GM12873 (cell line): ENCODE data around the gene ADARB1.

Source experiments
- TF ChIP-seq, protein P1 (sequence below): IDR thresholded peaks from 2 replicates; pipeline ENCODE4 v1.5.1; 2012; ENCODE audit warnings: low read depth, mild to moderate bottlenecking, moderate library complexity, low read length, control low read depth; ENCODE audit not compliant: insufficient read depth; ENCODE audit errors: missing control alignments

ADARB1 gene

DNA sequence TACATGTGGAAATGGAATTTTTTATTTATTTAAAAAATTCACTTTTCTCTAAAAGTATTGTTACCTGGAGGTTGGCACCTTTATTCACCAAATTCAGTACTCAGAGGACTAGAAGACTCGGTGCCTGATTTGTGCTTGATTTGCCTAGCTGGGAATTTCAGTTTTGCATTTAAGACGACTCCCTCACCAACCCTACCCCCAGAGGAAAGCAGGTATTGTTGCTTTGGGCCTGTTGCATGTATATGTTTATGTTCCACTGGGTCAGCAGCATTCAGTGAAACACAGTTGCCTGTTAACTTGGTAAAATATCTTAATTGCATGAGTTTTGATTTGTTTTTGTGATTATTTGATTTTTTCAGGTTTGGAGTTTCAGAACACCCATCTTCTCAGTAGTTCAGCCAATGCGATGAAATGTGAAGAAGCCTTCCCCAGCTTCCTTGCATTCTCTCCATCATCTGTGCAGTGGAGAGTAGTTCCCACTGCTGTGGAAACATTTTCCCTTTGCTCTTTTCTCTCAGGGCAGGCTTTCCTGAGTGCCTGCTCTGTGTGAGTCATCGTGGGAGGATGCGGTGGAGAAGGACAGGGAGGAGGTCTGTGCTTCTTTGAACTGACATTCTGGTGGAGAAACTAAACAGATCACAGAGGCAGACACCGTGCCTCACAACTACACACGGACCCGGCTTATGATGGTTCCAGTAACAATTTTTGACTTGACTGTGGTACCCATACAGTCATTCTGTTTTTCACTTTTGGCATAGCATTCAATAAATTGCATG, 6.4 kb downstream of the ADARB1 start:
- TF ChIP-seq, protein P1, sequence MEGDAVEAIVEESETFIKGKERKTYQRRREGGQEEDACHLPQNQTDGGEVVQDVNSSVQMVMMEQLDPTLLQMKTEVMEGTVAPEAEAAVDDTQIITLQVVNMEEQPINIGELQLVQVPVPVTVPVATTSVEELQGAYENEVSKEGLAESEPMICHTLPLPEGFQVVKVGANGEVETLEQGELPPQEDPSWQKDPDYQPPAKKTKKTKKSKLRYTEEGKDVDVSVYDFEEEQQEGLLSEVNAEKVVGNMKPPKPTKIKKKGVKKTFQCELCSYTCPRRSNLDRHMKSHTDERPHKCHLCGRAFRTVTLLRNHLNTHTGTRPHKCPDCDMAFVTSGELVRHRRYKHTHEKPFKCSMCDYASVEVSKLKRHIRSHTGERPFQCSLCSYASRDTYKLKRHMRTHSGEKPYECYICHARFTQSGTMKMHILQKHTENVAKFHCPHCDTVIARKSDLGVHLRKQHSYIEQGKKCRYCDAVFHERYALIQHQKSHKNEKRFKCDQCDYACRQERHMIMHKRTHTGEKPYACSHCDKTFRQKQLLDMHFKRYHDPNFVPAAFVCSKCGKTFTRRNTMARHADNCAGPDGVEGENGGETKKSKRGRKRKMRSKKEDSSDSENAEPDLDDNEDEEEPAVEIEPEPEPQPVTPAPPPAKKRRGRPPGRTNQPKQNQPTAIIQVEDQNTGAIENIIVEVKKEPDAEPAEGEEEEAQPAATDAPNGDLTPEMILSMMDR: no peak

DNA sequence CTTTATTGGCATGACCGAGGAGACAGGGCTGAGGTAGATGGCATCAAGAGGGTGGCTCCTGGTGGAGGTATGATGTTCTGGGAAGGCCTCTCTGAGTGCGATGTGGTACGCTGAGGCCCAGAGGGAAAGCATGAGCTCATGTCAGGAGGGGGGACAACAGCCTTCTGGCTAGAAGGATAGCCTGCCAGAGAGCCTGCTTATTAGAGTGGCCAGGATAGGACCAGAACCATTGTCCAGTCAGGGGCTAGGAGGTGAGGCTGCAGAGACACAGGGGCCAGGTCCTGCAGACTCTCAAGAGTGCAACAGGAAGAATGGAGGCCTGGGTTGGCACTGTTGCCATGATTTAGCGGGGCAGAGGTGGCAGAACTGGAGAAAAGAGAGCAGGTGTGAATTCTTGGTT, 7.3 kb downstream of the ADARB1 start:
- TF ChIP-seq, protein P1: no peak

DNA sequence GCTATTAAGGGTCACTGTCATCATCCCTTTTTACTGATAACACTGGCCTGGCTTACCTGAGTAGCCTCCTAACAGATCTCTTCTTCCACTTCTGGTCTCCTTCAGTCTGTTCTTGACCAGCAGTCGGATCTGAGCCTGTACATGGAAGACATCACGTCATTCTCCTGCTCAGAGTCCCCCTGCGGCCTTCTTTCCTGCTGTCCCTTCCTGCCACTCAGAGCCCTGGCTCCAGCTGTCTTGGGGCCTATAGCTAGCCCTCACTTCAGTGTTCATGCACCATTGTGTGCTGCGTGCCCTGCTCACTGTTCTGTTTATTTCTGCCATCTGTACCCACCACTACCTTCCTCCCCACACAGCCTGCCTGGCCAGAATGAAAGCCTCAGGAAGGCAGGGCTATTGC, 8.4 kb downstream of the ADARB1 start:
- TF ChIP-seq, protein P1: no peak

DNA sequence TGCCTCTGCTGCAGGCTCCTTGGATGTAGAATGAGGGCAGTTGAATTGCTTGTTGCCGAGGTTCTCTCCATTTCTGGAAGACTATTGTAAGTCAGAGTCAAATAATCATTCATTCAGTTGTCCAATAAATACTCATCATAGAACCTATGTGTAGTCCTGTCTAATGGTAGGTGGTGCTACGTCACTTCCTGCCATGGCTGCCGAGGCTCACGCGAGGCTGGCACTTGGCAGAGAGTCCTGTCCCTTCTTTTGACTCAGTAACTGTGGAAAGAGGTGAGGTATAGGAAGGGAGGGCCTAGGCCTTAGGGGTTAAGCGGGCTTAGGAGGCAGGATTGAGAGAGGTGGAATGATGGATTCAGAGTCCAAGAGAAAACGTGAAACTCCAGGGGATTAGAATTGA, 9.7 kb downstream of the ADARB1 start:
- TF ChIP-seq, protein P1: no peak

DNA sequence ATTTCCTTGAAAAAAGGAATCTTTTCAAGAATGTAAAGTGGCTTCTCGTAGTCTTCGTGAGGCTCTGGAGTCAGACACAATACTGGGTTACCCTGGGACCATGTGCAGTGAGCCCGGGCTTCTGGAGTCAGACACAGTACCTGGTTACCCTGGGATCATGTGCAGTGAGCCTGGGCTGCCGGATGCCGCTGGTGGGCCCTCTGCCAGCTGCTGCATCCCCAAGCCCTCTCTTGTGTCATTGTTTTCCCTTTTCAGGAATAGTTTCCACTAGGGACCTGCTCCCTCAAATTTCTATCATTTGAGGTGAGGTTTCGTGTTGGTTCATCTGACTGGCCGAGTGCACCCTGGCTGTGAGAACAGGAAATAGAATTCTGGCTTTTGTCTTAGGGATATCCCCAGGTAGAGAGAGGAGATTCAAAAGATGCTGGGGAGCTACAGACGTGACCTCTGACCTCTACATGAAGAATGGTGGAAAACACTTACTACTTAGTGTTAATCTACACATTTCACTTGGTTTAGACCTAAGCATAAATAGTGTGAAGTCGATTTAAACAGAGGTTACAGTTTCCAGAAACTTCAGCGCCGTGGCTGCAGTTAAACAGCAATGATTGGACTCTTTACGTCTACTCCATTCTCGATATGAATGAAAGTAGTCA, 10.6 kb downstream of the ADARB1 start:
- TF ChIP-seq, protein P1: no peak

DNA sequence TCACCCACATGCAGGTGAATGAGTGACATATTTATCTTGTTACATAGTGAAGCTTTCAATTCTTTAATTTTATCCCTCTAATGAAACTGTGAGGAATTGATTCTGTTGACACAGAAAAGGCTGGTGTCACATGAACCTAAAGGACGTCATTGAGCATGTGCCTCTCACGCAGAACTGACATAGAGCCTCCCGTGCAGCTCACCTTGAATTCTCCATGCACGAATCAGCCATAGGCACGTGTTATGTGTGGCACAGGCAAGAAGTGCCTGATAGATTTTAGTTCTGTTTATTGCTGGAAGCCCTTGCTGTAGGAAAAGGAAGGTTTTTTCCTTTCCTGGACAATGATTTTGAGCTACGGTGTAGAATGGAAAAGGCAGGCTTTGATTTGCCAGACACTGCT, 11.3 kb downstream of the ADARB1 start:
- TF ChIP-seq, protein P1: no peak

DNA sequence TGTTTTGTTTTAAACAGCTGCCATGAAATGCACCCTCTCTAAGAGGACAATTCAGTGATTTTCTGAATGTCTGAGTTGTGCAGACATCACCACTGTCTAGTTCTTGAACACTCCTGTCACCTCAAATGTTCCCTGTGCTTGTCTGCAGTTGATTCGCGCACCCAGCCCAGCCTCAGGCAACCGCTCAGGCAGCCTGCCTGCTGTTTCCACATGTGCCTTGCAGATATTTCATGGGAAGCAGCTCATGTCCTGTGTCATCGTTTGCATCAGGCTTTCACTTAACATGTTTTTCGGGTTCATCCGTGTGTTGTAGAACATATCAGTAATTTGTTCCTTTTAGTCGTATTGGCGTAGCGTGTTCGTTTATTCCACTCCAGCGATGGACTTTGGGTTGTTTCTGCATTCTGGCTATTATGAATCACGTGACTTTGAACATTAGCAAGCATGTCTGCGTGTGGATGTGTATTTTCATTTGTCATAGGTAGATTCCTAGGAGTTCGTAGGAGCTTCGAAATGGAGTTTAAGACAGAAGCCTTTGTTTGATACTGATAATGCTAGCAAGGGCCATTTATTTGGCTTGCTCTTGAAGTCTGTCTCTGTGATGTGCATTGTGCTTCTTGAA, 12.1 kb downstream of the ADARB1 start:
- TF ChIP-seq, protein P1: no peak
